A549 (cell line): ENCODE measurements around the gene WWC1. TPM values are rescaled to one million over a fixed set of nuclear protein-coding genes. Genes with fewer than 3 reads are reported as not detected.

Source experiments
- ATAC-seq, 2 experiments: fragments of 200-7000 bp in 1 of 2; fragments of >200 bp in 1 of 2; cut with Nextera tagmentation in 1 of 2; cut with Tn5 transposase in 1 of 2; 3 replicates each; pipeline versions ENCODE4 v1.8.0 to v1.9.1; 2018 to 2020; ENCODE audit warnings: mild to moderate bottlenecking in 1 of 2, moderate library complexity in 1 of 2
- CTCF ChIA-PET: fragments of 300-600 bp; sonication (Branson Sonifier 250); formaldehyde crosslinking; extraction: SDS; loops from one replicate; lab custom pipeline; 2021; ENCODE audit warnings: antibody characterized with exemption, inconsistent platforms; lab: Yijun Ruan, JAX
- POLR2A ChIA-PET: fragments of 350-600 bp; formaldehyde crosslinking; extraction: SDS; loops from one replicate; lab custom pipeline; 2021; ENCODE audit warnings: antibody characterized with exemption, inconsistent platforms; lab: Yijun Ruan, JAX
- DNase-seq, 2 experiments: peaks; one replicate each; pipeline versions ENCODE4 v3.0.0 to v3.0.0-alpha.2; 2011 to 2016; ENCODE audit warnings: low read depth in 1 of 2, low spot score in 1 of 2
- FAIRE-seq: peaks from 2 replicates; lab custom pipeline; 2011; peaks lifted over from hg19 to GRCh38; lab: Jason Lieb, UNC
- H3K27ac ChIP-seq, 2 experiments: fragments of >200 bp; sonication (Bioruptor Twin); formaldehyde crosslinking; 3 replicates each; pipeline ENCODE4 v1.5.1; 2016 to 2017
- H3K4me1 ChIP-seq: fragments of >200 bp; sonication (Bioruptor Twin); formaldehyde crosslinking; 3 replicates; pipeline ENCODE4 v1.6.1; 2016
- H3K4me2 ChIP-seq: fragments of >200 bp; sonication (Bioruptor Twin); formaldehyde crosslinking; 3 replicates; pipeline ENCODE4 v1.6.1; 2016
- H3K4me3 ChIP-seq: fragments of >200 bp; sonication (Bioruptor Twin); formaldehyde crosslinking; 3 replicates; pipeline ENCODE4 v1.5.1; 2016
- H3K9me3 ChIP-seq: fragments of >200 bp; sonication (Bioruptor Twin); formaldehyde crosslinking; 3 replicates; pipeline ENCODE4 v1.6.1; 2016
- BHLHE40 ChIP-seq: IDR thresholded peaks from 2 replicates; pipeline ENCODE4 v1.6.1; 2012; ENCODE audit warnings: low read depth, low read length, inconsistent platforms
- CEBPB ChIP-seq, 2 experiments: fragments of >200 bp in 1 of 2; sonication (Bioruptor Twin) in 1 of 2; formaldehyde crosslinking in 1 of 2; IDR thresholded peaks; 2 replicates each; pipeline ENCODE4 v1.6.1; 2012 to 2016
- E2F6 ChIP-seq: IDR thresholded peaks from 2 replicates; pipeline ENCODE4 v1.6.1; 2012; ENCODE audit warnings: low read depth, borderline replicate concordance
- EHF ChIP-seq: fragments of 250-450 bp; sonication (Bioruptor Pico); IDR thresholded peaks from 2 replicates; pipeline ENCODE4 v1.5.0; 2020; ENCODE audit warnings: mild to moderate bottlenecking
- EHMT2 ChIP-seq: fragments of 200-600 bp; sonication (generic); IDR thresholded peaks from 2 replicates; pipeline ENCODE4 v1.6.1; 2016; ENCODE audit warnings: antibody characterized with exemption, low read depth, mild to moderate bottlenecking, moderate library complexity
- EP300 ChIP-seq, 2 experiments: fragments of >200 bp; sonication (Bioruptor Twin); formaldehyde crosslinking; IDR thresholded peaks; 2 replicates in 1 of 2; 3 replicates in 1 of 2; pipeline ENCODE4 v1.6.1; 2016 to 2017
- FOSL2 ChIP-seq, 2 experiments: fragments of 450-650 bp in 1 of 2; fragments of >200 bp in 1 of 2; sonication (Bioruptor Twin) in 1 of 2; formaldehyde crosslinking; IDR thresholded peaks; 2 replicates each; pipeline versions ENCODE4 v1.5.0 to v1.6.1; 2016 to 2020; ENCODE audit warnings: mild to moderate bottlenecking in 1 of 2, moderate library complexity in 1 of 2
- GATA3 ChIP-seq: IDR thresholded peaks from 2 replicates; pipeline ENCODE4 v1.6.1; 2012; ENCODE audit warnings: borderline replicate concordance
- HMGXB4 ChIP-seq: fragments of 250-450 bp; sonication (Bioruptor Pico); IDR thresholded peaks from 2 replicates; pipeline ENCODE4 v1.5.0; 2021; ENCODE audit warnings: mild to moderate bottlenecking, moderate library complexity, borderline replicate concordance
- HOXB13 ChIP-seq: fragments of 250-450 bp; sonication (Bioruptor Pico); IDR thresholded peaks from 2 replicates; pipeline ENCODE4 v1.5.0; 2020; ENCODE audit warnings: low read depth, mild to moderate bottlenecking, moderate library complexity
- HOXB5 ChIP-seq: fragments of 250-450 bp; sonication (Bioruptor Pico); IDR thresholded peaks from 2 replicates; pipeline ENCODE4 v1.5.0; 2020; ENCODE audit warnings: mild to moderate bottlenecking, moderate library complexity
- JUN ChIP-seq, 2 experiments: fragments of >200 bp; sonication (Bioruptor Twin); formaldehyde crosslinking; IDR thresholded peaks; 2 replicates in 1 of 2; 3 replicates in 1 of 2; pipeline ENCODE4 v1.6.1; 2016 to 2017
- JUNB ChIP-seq: fragments of >200 bp; sonication (Bioruptor Twin); formaldehyde crosslinking; IDR thresholded peaks from 2 replicates; pipeline ENCODE4 v1.6.1; 2016
- MAFK ChIP-seq: fragments of 450-650 bp; IDR thresholded peaks from 2 replicates; pipeline ENCODE4 v1.6.1; 2014; ENCODE audit not compliant: partially characterized antibody
- NPAS2 ChIP-seq: fragments of 250-450 bp; sonication (Bioruptor Pico); IDR thresholded peaks from 2 replicates; pipeline ENCODE4 v1.8.0; 2022; ENCODE audit warnings: mild to moderate bottlenecking, moderate library complexity, borderline replicate concordance
- PBX3 ChIP-seq: IDR thresholded peaks from 2 replicates; pipeline ENCODE4 v1.6.1; 2012
- POLR2AphosphoS2 ChIP-seq: conservative IDR thresholded peaks from 2 replicates; pipeline ENCODE4 v1.6.1; 2012; ENCODE audit warnings: low read length, improper control_type of control experiment, inconsistent platforms
- RAD21 ChIP-seq, 2 experiments: fragments of >200 bp in 1 of 2; sonication (Bioruptor Twin) in 1 of 2; formaldehyde crosslinking in 1 of 2; IDR thresholded peaks in 1 of 2; conservative IDR thresholded peaks in 1 of 2; 2 replicates in 1 of 2; 3 replicates in 1 of 2; pipeline ENCODE4 v1.6.1; 2012 to 2018; ENCODE audit warnings: inconsistent platforms in 1 of 2
- REST ChIP-seq: fragments of 200-600 bp; sonication (generic); IDR thresholded peaks from 2 replicates; pipeline ENCODE4 v1.6.1; 2016; ENCODE audit warnings: antibody characterized with exemption, mild to moderate bottlenecking, moderate library complexity
- RFX5 ChIP-seq: fragments of 450-650 bp; IDR thresholded peaks from 2 replicates; pipeline ENCODE4 v1.7.1; 2014; ENCODE audit warnings: antibody characterized with exemption, mild to moderate bottlenecking, moderate library complexity
- USF2 ChIP-seq: fragments of 450-650 bp; IDR thresholded peaks from 2 replicates; pipeline ENCODE4 v1.6.1; 2014; ENCODE audit warnings: antibody characterized with exemption
- ZFP36 ChIP-seq: fragments of 450-650 bp; IDR thresholded peaks from 2 replicates; pipeline ENCODE4 v1.6.1; 2014; ENCODE audit warnings: borderline replicate concordance; ENCODE audit not compliant: partially characterized antibody
- WGBS: methylation state at CpG from one replicate; pipeline ENCODE4 v1.1.6; 2017; ENCODE audit errors: missing lambda C conversion rate; 5-methylcytosine and 5-hydroxymethylcytosine counted together
- polyA plus RNA-seq, 4 experiments: library from polyadenylated mRNA; depleted of rRNA in 3 of 4; stranded (reverse); fragments of >200 nt; fragmentation: RNase III in 1 of 4; extraction: RNeasy Plus Mini Kit Qiagen cat#74134 plus additional on column Dnase treatment in 1 of 4; gene quantifications; 2 replicates in 3 of 4; 3 replicates in 1 of 4; pipeline ENCODE4 v1.2.3, GENCODE V29; 2011 to 2017

WWC1 gene
- polyA plus RNA-seq, 2 of the 4 experiments (the other 2 are of a cell fraction): 88.5 to 98.1 TPM

GRCh38 chr5:168324859-168325630, 33.6 kb downstream of the WWC1 start:
- 0 out of 2 replicates have a peak, but pooled peaks have one; percentile 9 for TF ChIP-seq USF2
- peak; percentile 33 to 67; a peak in 2 of 5 replicates for TF ChIP-seq EP300 (IDR thresholded peaks at IDR 0.05)
- no peak for TF ChIP-seq HMGXB4 (CRISPR knock-in tag)
- no peak for TF ChIP-seq BHLHE40
- 0 out of 2 replicates have a peak, but pooled peaks have one; percentile 49 for TF ChIP-seq EHF (CRISPR knock-in tag)
- TF ChIP-seq FOSL2 (IDR thresholded peaks at IDR 0.05): peak; percentile 45; the same call in 1 of the 2 replicates
- TF ChIP-seq FOSL2 (CRISPR knock-in tag; IDR thresholded peaks at IDR 0.05): peak; percentile 77
- TF ChIP-seq JUN (IDR thresholded peaks at IDR 0.05): peak in 1 of 2 experiments; percentile 56; a peak in 1 of 5 replicates
- TF ChIP-seq RAD21 (conservative IDR thresholded peaks at IDR 0.05 in 1 of 2, IDR thresholded peaks at IDR 0.05 in 1 of 2): peak; percentile 26 to 41; a peak in 4 of 5 replicates
- no peak for TF ChIP-seq ZFP36
- TF ChIP-seq HOXB13: peak; percentile 63; the same call in 1 of the 2 replicates
- TF ChIP-seq CEBPB (IDR thresholded peaks at IDR 0.05): peak in 1 of 2 experiments; percentile 76; a peak in 3 of 4 replicates
- peak; percentile 20; the same call in 1 of the 2 replicates for TF ChIP-seq JUNB
- TF ChIP-seq GATA3: peak; percentile 43; the same call in 1 of the 2 replicates
- 0 out of 2 replicates have a peak, but pooled peaks have one; percentile 29 for TF ChIP-seq PBX3
- peak; percentile 96 for TF ChIP-seq MAFK
- no peak for TF ChIP-seq E2F6

GRCh38 chr5:168327019-168327421, 35.6 kb downstream of the WWC1 start:
- 92% methylated on average over 3 of the region's 3 CpGs for WGBS
- DNase-seq (no peak), FAIRE-seq (no peak), ATAC-seq (no peak)
- Histone ChIP-seq H3K4me2 (peak overlapping the region; percentile 79), H3K4me1 (peaks cover 93% of the 10 kb centered on the region), H3K27ac (peak overlapping the region; percentile 98 to 99), H3K4me3 (no peak overlapping the region), H3K9me3 (no peaks in the 10 kb centered on the region)
- ChIA-PET CTCF (interaction anchor here (0.5 to 5.4 kb wide), 10 partner anchors 9 to 58 kb away, joined by 3 to 24 read pairs (median 5); no protein-coding TSS in a partner anchor), POLR2A (interaction anchor here (1.5 kb wide), 1 partner anchor 12 kb away, joined by 4 read pairs; no protein-coding TSS in a partner anchor)
- TF ChIP-seq EHMT2: no peak
- TF ChIP-seq HOXB5: no peak
- no peak for TF ChIP-seq E2F6
- TF ChIP-seq BHLHE40: no peak
- TF ChIP-seq POLR2AphosphoS2: no peak
- no peak for TF ChIP-seq EHF (CRISPR knock-in tag)
- TF ChIP-seq REST: no peak
- TF ChIP-seq NPAS2 (CRISPR knock-in tag): no peak
- no peak for TF ChIP-seq RFX5
- TF ChIP-seq USF2: no peak
- no peak for TF ChIP-seq JUNB

More at GRCh38 chr5:168324859-168325630, 33.6 kb downstream of the WWC1 start:
- DNase-seq (peak; percentile 70 to 82), FAIRE-seq (peak; percentile 88), ATAC-seq (peak; percentile 81)
- Histone ChIP-seq H3K4me2 (peak overlapping the region; percentile 79), H3K27ac (peak overlapping the region; percentile 98 to 99), H3K4me1 (peaks cover 92% of the 10 kb centered on the region), H3K9me3 (no peaks in the 10 kb centered on the region), H3K4me3 (peak overlapping the region; percentile 6; the same call in 1 of the 3 replicates)
- ChIA-PET CTCF (interaction anchor here (0.7 to 2.7 kb wide), 13 partner anchors 9 to 70 kb away, joined by 3 to 15 read pairs (median 3); no protein-coding TSS in a partner anchor), POLR2A (interaction anchor here (1.4 kb wide), 1 partner anchor 23 kb away, joined by 5 read pairs; no protein-coding TSS in a partner anchor)
- WGBS: 8% methylated on average over 5 of the region's 5 CpGs
